ENCODE results near the gene PRKN.

- no peak for TF ChIP-seq POLR2A (IDR thresholded peaks at IDR 0.05; ENCODE audit: low read depth, low read length)
- no peak for TF ChIP-seq POLR2AphosphoS5 (IDR thresholded peaks at IDR 0.05; ENCODE audit: insufficient read depth, low read depth, low read length)
- TF ChIP-seq CTCF (IDR thresholded peaks at IDR 0.05; ENCODE audit: extremely low read depth in 1 of 2, insufficient read depth in 1 of 2, low read depth in 1 of 2, low read length in 2 of 2): no peak
- TF ChIP-seq GATA2 (IDR thresholded peaks at IDR 0.05; ENCODE audit: insufficient read depth, insufficient read length, low read depth, low read length): no peak
- TF ChIP-seq, protein P1, sequence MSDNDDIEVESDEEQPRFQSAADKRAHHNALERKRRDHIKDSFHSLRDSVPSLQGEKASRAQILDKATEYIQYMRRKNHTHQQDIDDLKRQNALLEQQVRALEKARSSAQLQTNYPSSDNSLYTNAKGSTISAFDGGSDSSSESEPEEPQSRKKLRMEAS (IDR thresholded peaks at IDR 0.05; ENCODE audit: insufficient read depth, insufficient read length): no peak
- TF ChIP-seq EZH2 (IDR thresholded peaks at IDR 0.05; ENCODE audit: borderline replicate concordance, low read depth, low read length, severe bottlenecking): no peak
- TF ChIP-seq MYC (IDR thresholded peaks at IDR 0.05; ENCODE audit: low read depth, low read length): no peak
- TF ChIP-seq FOS (IDR thresholded peaks at IDR 0.05; ENCODE audit: borderline replicate concordance, insufficient read depth, low read length): peak; percentile 36
Observed at GRCh38 chr6:161303628-161304340, 1423.8 kb downstream of the PRKN start.

Data from endothelial cell of umbilical vein (primary cell).